Measurements from ENCODE around the gene OR51E2.

OR51E2 gene

GRCh38 chr11:4636962-4637661 lies 60.5 kb downstream of the OR51E2 start, which contains the start of gene OR51D1:
Gene OR51D1 (plus strand): TSS chr11:4637477. CDS start chr11:4639791, 2,314 bp downstream.
- Histone ChIP-seq H3K4me1 (ENCODE audit: control insufficient read depth, insufficient read depth, low read length) (peaks cover 2% of the 10 kb centered on the region), H3K9ac (ENCODE audit: low read depth, low read length) (no peak within 1 kb of the TSS), H3K4me2 (ENCODE audit: low read length) (peak within 1 kb of the TSS; percentile 74), H3K9me3 (replicated peaks; ENCODE audit: low read length) (no peaks in the 10 kb centered on the region), H3K4me3 (ENCODE audit: low read length) (no peak within 1 kb of the TSS), H3K36me3 (ENCODE audit: insufficient read depth, low read length) (no peaks in the 10 kb centered on the region), H3K27me3 (ENCODE audit: control insufficient read depth, insufficient read depth, low read length) (peaks cover 26% of the 10 kb centered on the region)

- H3K36me3 ChIP-seq (ENCODE audit: insufficient read depth, low read length), result no peaks in the 10 kb centered on the region
- H3K9ac ChIP-seq (ENCODE audit: low read depth, low read length), result no peak overlapping the region
- no peak overlapping the region for H3K4me2 ChIP-seq (ENCODE audit: low read length)
- peaks cover 2% of the 10 kb centered on the region for H3K4me1 ChIP-seq (ENCODE audit: control insufficient read depth, insufficient read depth, low read length)
- H3K9me3 ChIP-seq (replicated peaks; ENCODE audit: low read length), result no peaks in the 10 kb centered on the region
- H3K4me3 ChIP-seq (ENCODE audit: low read length), result no peak overlapping the region
- H3K27me3 ChIP-seq (ENCODE audit: control insufficient read depth, insufficient read depth, low read length), result peaks cover 26% of the 10 kb centered on the region
Observed at GRCh38 chr11:4636136-4636535, 61.5 kb downstream of the OR51E2 start.

Data from skeletal muscle satellite cell (primary cell).